Left ventricle myocardium inferior (tissue), 1 donor: ENCODE data around the gene SEMA4F. TPM values are rescaled to one million over a fixed set of nuclear protein-coding genes. Genes with fewer than 3 reads are reported as not detected.

Experiments used
- DNase-seq: peaks from one replicate; pipeline ENCODE4 v3.0.0-alpha.2; 2020
- H3K27ac ChIP-seq: fragments of 200-600 bp; replicated peaks from 2 replicates; pipeline ENCODE4 v1.8.0; 2021
- H3K27me3 ChIP-seq: fragments of 200-600 bp; 2 replicates; pipeline ENCODE4 v1.8.0; 2021; ENCODE audit warnings: low read depth
- H3K36me3 ChIP-seq: fragments of 200-600 bp; 2 replicates; pipeline ENCODE4 v1.8.0; 2021
- H3K4me1 ChIP-seq: fragments of 200-600 bp; 2 replicates; pipeline ENCODE4 v1.8.0; 2021
- H3K4me3 ChIP-seq: fragments of 200-600 bp; 2 replicates; pipeline ENCODE4 v1.8.0; 2021; ENCODE audit warnings: mild to moderate bottlenecking, moderate library complexity
- H3K9me3 ChIP-seq: fragments of 200-600 bp; replicated peaks from 2 replicates; pipeline ENCODE4 v1.8.0; 2021
- CTCF ChIP-seq: fragments of 200-600 bp; IDR thresholded peaks from 2 replicates; pipeline ENCODE4 v1.8.0; 2021; ENCODE audit warnings: antibody characterized with exemption, mild to moderate bottlenecking, borderline replicate concordance
- intact Hi-C: fragments of 100-400 bp; cut with micrococcal nuclease; formaldehyde crosslinking; loops from one replicate; pipeline ENCODE4 v1.11.0; 2022
- total RNA-seq: library from RNA; stranded (reverse); fragmentation: NEBNext Ultra II Directional; extraction: Animal tissue kit (Norgen Biotek cat#: 25700); gene quantifications from one replicate; pipeline ENCODE4 v1.2.1, GENCODE V29; 2021
- donor health status: DM: no; HTN: yes; CAD: no; lungs with severe emphysema.

Gene SEMA4F
- total RNA-seq, 1 donor from 2014 or later: 2.9 TPM

- TF ChIP-seq CTCF: no peak
- no peaks in the 10 kb centered on the region for H3K27me3 ChIP-seq
- H3K27ac ChIP-seq: no peak overlapping the region
- no peak for DNase-seq
- no peak overlapping the region for H3K4me3 ChIP-seq
- intact Hi-C loops: no loop called here
- no peaks in the 10 kb centered on the region for H3K9me3 ChIP-seq
- no peaks in the 10 kb centered on the region for H3K4me1 ChIP-seq
- no peaks in the 10 kb centered on the region for H3K36me3 ChIP-seq
These were observed 41.6 kb downstream of the SEMA4F start for GRCh38 chr2:74695663-74696062.

- no peak for TF ChIP-seq CTCF
- Histone ChIP-seq H3K9me3 (no peaks in the 10 kb centered on the region), H3K36me3 (no peaks in the 10 kb centered on the region), H3K4me1 (peaks cover 3% of the 10 kb centered on the region), H3K4me3 (no peak overlapping the region), H3K27ac (no peak overlapping the region), H3K27me3 (no peaks in the 10 kb centered on the region)
- intact Hi-C loops: no loop called here
- DNase-seq: no peak
These were observed 42.8 kb downstream of the SEMA4F start for GRCh38 chr2:74696829-74697228.

GRCh38 chr2:74700643-74701372 is 46.8 kb downstream of the SEMA4F start:
- Histone ChIP-seq H3K27me3 (no peaks in the 10 kb centered on the region), H3K27ac (no peak overlapping the region), H3K36me3 (no peaks in the 10 kb centered on the region), H3K4me1 (peaks cover 7% of the 10 kb centered on the region), H3K9me3 (no peaks in the 10 kb centered on the region), H3K4me3 (no peak overlapping the region)
- intact Hi-C loops: no loop called here
- DNase-seq: no peak
- no peak for TF ChIP-seq CTCF

- Histone ChIP-seq H3K27ac (no peak overlapping the region), H3K36me3 (no peaks in the 10 kb centered on the region), H3K9me3 (no peaks in the 10 kb centered on the region), H3K4me3 (no peak overlapping the region), H3K4me1 (peaks cover 7% of the 10 kb centered on the region), H3K27me3 (no peaks in the 10 kb centered on the region)
- no peak for TF ChIP-seq CTCF
- DNase-seq: no peak
- intact Hi-C loops: no loop called here
These were observed 48.1 kb downstream of the SEMA4F start for GRCh38 chr2:74702001-74702715.

- intact Hi-C loops: no loop called here
- Histone ChIP-seq H3K27me3 (no peaks in the 10 kb centered on the region), H3K4me1 (peaks cover 7% of the 10 kb centered on the region), H3K36me3 (no peaks in the 10 kb centered on the region), H3K4me3 (no peak overlapping the region), H3K27ac (no peak overlapping the region), H3K9me3 (no peaks in the 10 kb centered on the region)
- no peak for TF ChIP-seq CTCF
- no peak for DNase-seq
These were observed 49.3 kb downstream of the SEMA4F start for GRCh38 chr2:74703373-74703772.
